ENCODE results near the gene PNMA8A. TPM values are rescaled to one million over a fixed set of nuclear protein-coding genes. Genes with fewer than 3 reads are reported as not detected.

Gene PNMA8A
- total and polyA plus RNA-seq, 2 donors (not counting 1 experiment from before 2014, with no cell fraction given): 0.45 to 8.9 TPM

- no peaks in the 10 kb centered on the region for H3K36me3 ChIP-seq (ENCODE audit: control insufficient read depth, insufficient read depth, low read length)
- no peaks in the 10 kb centered on the region for H4K20me1 ChIP-seq (ENCODE audit: control insufficient read depth, extremely low read depth, insufficient read depth, low read length)
- H3K4me3 ChIP-seq (replicated peaks in 1 of 4; ENCODE audit: control extremely low read depth in 1 of 4, insufficient read depth in 1 of 4, low read depth in 3 of 4, low read length in 4 of 4): no peak overlapping the region
- peaks cover 3% of the 10 kb centered on the region for H3K4me1 ChIP-seq (ENCODE audit: control insufficient read depth, extremely low read depth, insufficient read depth, low read length)
- H3K27me3 ChIP-seq (ENCODE audit: control insufficient read depth, insufficient read depth, low read length): no peaks in the 10 kb centered on the region
- no peaks in the 10 kb centered on the region for H3K79me2 ChIP-seq (ENCODE audit: control insufficient read depth, insufficient read depth, low read length)
- H3K27ac ChIP-seq (ENCODE audit: insufficient read depth, low read length): no peak overlapping the region
- DNase-seq (ENCODE audit: low read depth in 2 of 2): no peak
- no peak overlapping the region for H2AFZ ChIP-seq (ENCODE audit: low read length)
- TF ChIP-seq EZH2 (IDR thresholded peaks at IDR 0.05; ENCODE audit: low read length, missing control alignments) (no peak), CTCF (conservative IDR thresholded peaks at IDR 0.05 in 1 of 2, IDR thresholded peaks at IDR 0.05 in 1 of 2; ENCODE audit: low read depth in 1 of 2, low read length in 2 of 2) (no peak)
- H3K4me2 ChIP-seq (ENCODE audit: extremely low read depth, insufficient read depth, low read length): no peak overlapping the region
- no peaks in the 10 kb centered on the region for H3K9me3 ChIP-seq (ENCODE audit: control insufficient read depth, insufficient read depth, low read depth, low read length)
- no peak overlapping the region for H3K9ac ChIP-seq (ENCODE audit: insufficient read depth, low read length)
These were observed 49.0 kb downstream of the PNMA8A start for GRCh38 chr19:46422344-46422743.

- TF ChIP-seq CTCF (conservative IDR thresholded peaks at IDR 0.05 in 1 of 2, IDR thresholded peaks at IDR 0.05 in 1 of 2; ENCODE audit: low read depth in 1 of 2, low read length in 2 of 2) (no peak), EZH2 (IDR thresholded peaks at IDR 0.05; ENCODE audit: low read length, missing control alignments) (no peak)
- Histone ChIP-seq H3K4me2 (ENCODE audit: extremely low read depth, insufficient read depth, low read length) (no peak overlapping the region), H3K36me3 (ENCODE audit: control insufficient read depth, insufficient read depth, low read length) (no peaks in the 10 kb centered on the region), H3K4me3 (replicated peaks in 1 of 4; ENCODE audit: control extremely low read depth in 1 of 4, insufficient read depth in 1 of 4, low read depth in 3 of 4, low read length in 4 of 4) (no peak overlapping the region), H3K9me3 (ENCODE audit: control insufficient read depth, insufficient read depth, low read depth, low read length) (no peaks in the 10 kb centered on the region), H3K4me1 (ENCODE audit: control insufficient read depth, extremely low read depth, insufficient read depth, low read length) (peaks cover 2% of the 10 kb centered on the region), H3K27ac (ENCODE audit: insufficient read depth, low read length) (no peak overlapping the region), H2AFZ (ENCODE audit: low read length) (no peak overlapping the region), H4K20me1 (ENCODE audit: control insufficient read depth, extremely low read depth, insufficient read depth, low read length) (no peaks in the 10 kb centered on the region), H3K27me3 (ENCODE audit: control insufficient read depth, insufficient read depth, low read length) (no peaks in the 10 kb centered on the region), H3K9ac (ENCODE audit: insufficient read depth, low read length) (no peak overlapping the region), H3K79me2 (ENCODE audit: control insufficient read depth, insufficient read depth, low read length) (no peaks in the 10 kb centered on the region)
- DNase-seq (ENCODE audit: low read depth in 2 of 2): no peak
These were observed 51.3 kb downstream of the PNMA8A start for GRCh38 chr19:46420056-46420455.

Other genes with a start within 250 kb of the PNMA8A start
- not detected in 2 replicates for gene IGFL1, start 241.8 kb downstream of the PNMA8A start, total RNA-seq
- not detected in 2 replicates for gene IGFL1, start 241.8 kb downstream of the PNMA8A start, polyA plus RNA-seq
- 0.77 and 1.5 TPM in 2 replicates for gene HIF3A, start 174.5 kb downstream of the PNMA8A start, total RNA-seq
- gene HIF3A, start 174.5 kb downstream of the PNMA8A start, polyA plus RNA-seq: 0.12 and 0.99 TPM in 2 replicates
- 35.2 and 46.9 TPM in 2 replicates for gene PPP5C, start 124.5 kb downstream of the PNMA8A start, total RNA-seq
- 94.1 and 123 TPM in 2 replicates for gene PPP5C, start 124.5 kb downstream of the PNMA8A start, polyA plus RNA-seq
- gene CCDC8, start 58.0 kb downstream of the PNMA8A start, total RNA-seq: 13.4 and 17.2 TPM in 2 replicates
- 1.9 and 4.8 TPM in 2 replicates for gene CCDC8, start 58.0 kb downstream of the PNMA8A start, polyA plus RNA-seq
- gene PNMA8C, start 42.6 kb downstream of the PNMA8A start, total RNA-seq: under 0.01 and 0.17 TPM in 2 replicates
- 0.01 and 0.07 TPM in 2 replicates for gene PNMA8C, start 42.6 kb downstream of the PNMA8A start, polyA plus RNA-seq
- gene PNMA8B, start 24.3 kb upstream of the PNMA8A start, total RNA-seq: 1.3 and 1.7 TPM in 2 replicates
- 0.12 and 0.14 TPM in 2 replicates for gene PNMA8B, start 24.3 kb upstream of the PNMA8A start, polyA plus RNA-seq
- gene CALM3, start 129.8 kb upstream of the PNMA8A start, total RNA-seq: 92.5 and 160 TPM in 2 replicates
- 901 and 1,408 TPM in 2 replicates for gene CALM3, start 129.8 kb upstream of the PNMA8A start, polyA plus RNA-seq
- gene PTGIR, start 153.5 kb upstream of the PNMA8A start, total RNA-seq: 10.3 and 16.5 TPM in 2 replicates
- 8.4 and 27.8 TPM in 2 replicates for gene PTGIR, start 153.5 kb upstream of the PNMA8A start, polyA plus RNA-seq
- gene GNG8, start 164.6 kb upstream of the PNMA8A start, total RNA-seq: not detected in 2 replicates
- gene GNG8, start 164.6 kb upstream of the PNMA8A start, polyA plus RNA-seq: not detected in 2 replicates
- gene DACT3, start 189.6 kb upstream of the PNMA8A start, total RNA-seq: 4.1 and 5.6 TPM in 2 replicates
- gene DACT3, start 189.6 kb upstream of the PNMA8A start, polyA plus RNA-seq: 9.3 and 11.5 TPM in 2 replicates
- 8.2 and 11.6 TPM in 2 replicates for gene PRKD2, start 245.6 kb upstream of the PNMA8A start, total RNA-seq
- 8.1 and 10.8 TPM in 2 replicates for gene PRKD2, start 245.6 kb upstream of the PNMA8A start, polyA plus RNA-seq

Measured in fibroblast of lung (primary cell).